Measurements from ENCODE around the gene CDK14.
A peak's percentile ranks its signal among the peaks of the same experiment; 100 is the strongest.

Gene CDK14

DNA sequence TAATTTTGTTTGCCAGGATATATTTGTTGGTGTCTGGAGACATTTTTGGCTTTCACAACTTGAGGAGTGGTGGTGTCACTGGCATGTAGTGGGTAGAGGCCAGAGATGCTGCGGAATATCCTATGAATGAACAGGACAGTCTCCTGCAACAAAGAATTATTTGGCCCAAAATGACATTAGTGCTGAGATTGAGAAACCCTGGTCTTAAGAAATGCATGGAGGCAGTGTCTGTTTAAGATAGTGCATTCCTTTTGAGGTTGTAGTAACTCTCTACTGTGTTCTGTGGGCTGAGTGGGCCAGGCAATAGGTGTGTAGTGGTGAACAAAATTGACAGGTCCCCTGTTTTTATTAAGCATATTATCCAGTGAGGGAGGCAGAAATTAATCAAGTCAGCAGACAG is 165.5 kb downstream of the CDK14 start:
- H3K4me3 ChIP-seq: no peak overlapping the region
- H3K9me3 ChIP-seq: no peaks in the 10 kb centered on the region
- H3K36me3 ChIP-seq: no peaks in the 10 kb centered on the region
- H3K27ac ChIP-seq: no peak overlapping the region
- no peaks in the 10 kb centered on the region for H3K27me3 ChIP-seq
- intact Hi-C loops (cut with DNase I; ENCODE audit: low total_unique reads): no loop called here
- peaks cover 0 to 26% (median 10%) of the 10 kb centered on the region in 4 donors for H3K4me1 ChIP-seq
- no peak for DNase-seq
- no peak for TF ChIP-seq CTCF (IDR thresholded peaks at IDR 0.05)

GRCh38 chr7:90763108-90763507 is 167.0 kb downstream of the CDK14 start:
- Histone ChIP-seq H3K27me3 (no peaks in the 10 kb centered on the region), H3K9me3 (no peaks in the 10 kb centered on the region), H3K4me3 (no peak overlapping the region), H3K36me3 (no peaks in the 10 kb centered on the region), H3K4me1 (peaks cover 0 to 35% (median 15%) of the 10 kb centered on the region in 4 donors), H3K27ac (no peak overlapping the region)
- TF ChIP-seq CTCF (IDR thresholded peaks at IDR 0.05): no peak
- intact Hi-C loops (cut with DNase I; ENCODE audit: low total_unique reads): no loop called here
- no peak for DNase-seq

GRCh38 chr7:90764848-90765570 is 168.9 kb downstream of the CDK14 start:
- Histone ChIP-seq H3K36me3 (no peaks in the 10 kb centered on the region), H3K9me3 (no peaks in the 10 kb centered on the region), H3K4me3 (no peak overlapping the region), H3K4me1 (peaks cover 0 to 25% (median 8%) of the 10 kb centered on the region in 4 donors), H3K27ac (no peak overlapping the region), H3K27me3 (no peaks in the 10 kb centered on the region)
- TF ChIP-seq CTCF (IDR thresholded peaks at IDR 0.05): no peak
- DNase-seq: no peak
- intact Hi-C loops (cut with DNase I; ENCODE audit: low total_unique reads): no loop called here

DNA sequence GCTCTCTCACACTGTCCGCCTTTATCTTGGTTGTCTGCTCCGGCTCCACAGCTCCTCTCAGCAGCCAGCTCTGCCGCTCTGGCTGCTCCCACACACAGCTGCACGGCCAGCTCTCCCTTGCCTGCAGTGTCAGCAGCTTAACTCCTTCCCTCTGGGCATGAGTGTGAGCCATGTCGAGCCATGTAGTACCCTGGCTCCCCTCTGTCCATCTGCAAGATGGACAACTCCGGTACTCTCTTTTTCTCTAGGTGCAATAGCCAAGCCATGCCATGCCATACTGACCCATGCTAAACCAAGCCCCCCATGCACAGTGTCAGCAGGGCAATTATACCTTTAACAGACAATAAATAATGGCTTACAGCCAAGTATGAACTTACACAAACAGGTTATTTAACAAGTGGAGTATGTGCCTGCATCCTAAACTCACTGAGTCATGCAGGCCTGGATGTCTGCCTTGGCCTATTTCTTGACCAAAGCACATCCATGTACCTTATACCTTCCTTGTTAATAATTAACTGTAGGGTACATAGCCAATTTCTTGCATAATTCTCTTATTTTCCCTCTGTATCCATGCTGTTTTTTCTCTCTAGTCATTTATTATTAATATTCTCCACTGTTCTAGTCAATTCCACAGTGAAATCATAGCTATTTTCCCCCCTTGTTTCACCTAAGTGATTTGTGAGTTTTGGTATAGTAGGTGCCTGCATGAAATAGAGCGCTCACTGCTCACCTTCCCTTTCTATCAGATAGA is 170.9 kb downstream of the CDK14 start:
- no peak overlapping the region for H3K4me3 ChIP-seq
- intact Hi-C loops (cut with DNase I; ENCODE audit: low total_unique reads): no loop called here
- H3K9me3 ChIP-seq: no peaks in the 10 kb centered on the region
- peak overlapping the region; percentile 25 to 50 for H3K27ac ChIP-seq
- no peak for TF ChIP-seq CTCF (IDR thresholded peaks at IDR 0.05)
- H3K36me3 ChIP-seq: no peaks in the 10 kb centered on the region
- H3K27me3 ChIP-seq: no peaks in the 10 kb centered on the region
- DNase-seq: peak; percentile 28 to 66
- peaks cover 0 to 31% (median 8%) of the 10 kb centered on the region in 4 donors for H3K4me1 ChIP-seq

- intact Hi-C loops (cut with DNase I; ENCODE audit: low total_unique reads): no loop called here
- Histone ChIP-seq H3K4me1 (peaks cover 0 to 31% (median 8%) of the 10 kb centered on the region in 4 donors), H3K27ac (no peak overlapping the region)
These were observed 172.2 kb downstream of the CDK14 start for GRCh38 chr7:90768301-90768700.

More at GRCh38 chr7:90768301-90768700, 172.2 kb downstream of the CDK14 start:
- Histone ChIP-seq H3K27me3 (no peaks in the 10 kb centered on the region), H3K36me3 (no peaks in the 10 kb centered on the region), H3K4me3 (no peak overlapping the region), H3K9me3 (no peaks in the 10 kb centered on the region)
- DNase-seq: no peak
- no peak for TF ChIP-seq CTCF (IDR thresholded peaks at IDR 0.05)

All from tibial artery (tissue), 4 donors.